DOHH2 (cell line): ENCODE measurements around the gene KRT17.

Experiments
- CTCF ChIP-seq: fragments of 200-600 bp; sonication (generic); IDR thresholded peaks from one replicate; pipeline ENCODE4 v1.5.1; 2014; ENCODE audit warnings: antibody characterized with exemption, mild to moderate bottlenecking, low read depth, low read length; ENCODE audit not compliant: poor library complexity, severe bottlenecking
- EZH2phosphoT487 ChIP-seq: fragments of 200-600 bp; sonication (generic); IDR thresholded peaks from 2 replicates; pipeline ENCODE4 v1.6.1; 2017; ENCODE audit warnings: borderline replicate concordance, mild to moderate bottlenecking, antibody characterized with exemption, low read length, moderate library complexity, mixed read lengths

GRCh38 chr17:41575336-41575735 lies 49.0 kb downstream of the KRT17 start:
- no peak for TF ChIP-seq CTCF
- no peak for TF ChIP-seq EZH2phosphoT487
